Posterior vena cava (tissue), 2 donors: ENCODE results near the gene DAZAP2. TPM values are rescaled to one million over a fixed set of nuclear protein-coding genes. Genes with fewer than 3 reads are reported as not detected.
"Not testable (repeated sequence)": the region's sequence is repeated elsewhere in the genome, so short reads cannot be mapped to it uniquely, and the experiment has no call there.

ENCODE experiments used
- DNase-seq: peaks from one replicate; pipeline ENCODE4 v3.0.0-alpha.2; 2020; ENCODE audit warnings: low spot score
- intact Hi-C, 2 donors: fragments of 100-400 bp; cut with DNase I; formaldehyde crosslinking; loops; one replicate each; pipeline versions ENCODE4 v1.14.1 to v1.14.2; 2022 to 2023
- total RNA-seq, 2 donors: library from RNA; stranded (reverse); fragmentation: NEBNext Ultra II Directional; extraction: Animal tissue kit (Norgen Biotek cat#: 25700); gene quantifications; one replicate each; pipeline ENCODE4 v1.2.1, GENCODE V29; 2021
- donor health status: DM: yes; HTN: yes; CAD: no.
- donor health status: DM: yes; HTN: yes; CAD: no.

DAZAP2 gene
- total RNA-seq, 2 donors from 2014 or later = 156 to 169 TPM

GRCh38 chr12:51210690-51211395 lies 27.8 kb upstream of the DAZAP2 start:
- peak; percentile 10 for DNase-seq
- intact Hi-C loops = loop anchor here in 1 of 2 donors (5.0 to 10.0 kb wide), 2 partner anchors 126 to 1624 kb away; partner anchors contain the start of gene CSRNP2

GRCh38 chr12:51214895-51215294 lies 23.7 kb upstream of the DAZAP2 start:
- intact Hi-C loops = loop anchor here in 1 of 2 donors (5.0 to 10.0 kb wide), 2 partner anchors 130 to 1628 kb away; partner anchors contain the start of gene CSRNP2
- no peak for DNase-seq

DNA sequence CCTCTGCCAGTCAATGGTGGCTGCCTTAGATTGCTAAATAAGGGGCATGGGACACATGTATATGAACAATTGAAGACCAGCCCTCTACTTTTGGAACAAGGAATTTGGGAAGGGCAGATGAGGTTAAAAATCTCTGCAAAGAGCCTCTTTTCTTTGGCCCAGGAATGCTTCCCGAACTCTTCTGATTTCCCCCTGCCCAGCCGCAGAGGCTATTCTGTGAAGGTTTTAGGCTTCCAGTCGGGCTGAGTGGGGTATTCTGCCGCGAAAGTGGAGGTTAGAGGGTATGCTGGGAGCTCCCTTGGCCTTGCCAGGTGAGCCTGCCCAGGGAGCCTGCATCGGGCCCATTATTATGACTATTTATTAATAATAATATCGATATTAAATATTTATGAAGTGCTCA lies 22.0 kb upstream of the DAZAP2 start:
- intact Hi-C loops = loop anchor here in 1 of 2 donors (10.0 kb wide), 1 partner anchor 132 kb away; the partner anchor contains the start of gene CSRNP2
- peak; percentile 5 for DNase-seq

GRCh38 chr12:51217133-51217967 lies 21.3 kb upstream of the DAZAP2 start:
- DNase-seq = peak; percentile 87
- intact Hi-C loops = loop anchor here in 1 of 2 donors (10.0 kb wide), 1 partner anchor 133 kb away; the partner anchor contains the start of gene CSRNP2

DNA sequence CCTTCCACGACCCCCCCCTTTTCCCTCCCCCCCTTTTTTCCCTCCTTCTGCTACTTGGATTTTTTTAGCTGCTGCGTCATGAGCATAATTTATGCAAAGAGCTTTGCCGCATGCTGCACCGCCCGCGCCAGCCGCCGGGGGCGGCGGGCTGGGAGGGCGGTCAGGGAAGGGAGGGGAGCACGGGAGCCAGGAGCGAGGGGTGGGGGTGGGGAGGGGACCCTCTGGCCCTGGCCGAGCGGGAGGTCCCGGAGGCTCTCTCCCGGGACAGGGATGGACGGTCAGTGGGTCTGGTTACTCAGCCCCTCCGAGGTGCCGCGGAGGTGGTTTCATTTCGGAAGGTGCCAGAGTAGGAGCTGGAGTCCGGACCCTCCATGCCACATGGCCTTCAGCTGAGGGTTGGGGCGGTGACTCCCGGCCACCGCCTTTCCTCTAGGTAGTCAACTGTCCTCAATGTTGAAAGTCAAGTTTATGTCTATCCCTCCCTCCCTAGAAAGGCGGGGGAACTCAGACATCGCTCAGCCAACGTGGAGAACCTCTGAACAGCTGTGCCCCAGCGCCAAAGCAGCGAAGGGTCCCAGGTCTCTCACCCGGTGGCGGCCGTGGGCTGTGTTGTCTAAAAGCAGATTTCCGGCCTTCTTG lies 20.5 kb upstream of the DAZAP2 start, which contains the start of gene POU6F1:
TSS of gene POU6F1 (minus strand) at position 95 of the 639 bp plus-strand sequence. CDS start 11,226 bp downstream, outside the sequence.
- intact Hi-C loops = loop anchor here in 1 of 2 donors (10.0 kb wide), 1 partner anchor 133 kb away; the partner anchor contains the start of gene CSRNP2
- DNase-seq = peak; percentile 93

DNA sequence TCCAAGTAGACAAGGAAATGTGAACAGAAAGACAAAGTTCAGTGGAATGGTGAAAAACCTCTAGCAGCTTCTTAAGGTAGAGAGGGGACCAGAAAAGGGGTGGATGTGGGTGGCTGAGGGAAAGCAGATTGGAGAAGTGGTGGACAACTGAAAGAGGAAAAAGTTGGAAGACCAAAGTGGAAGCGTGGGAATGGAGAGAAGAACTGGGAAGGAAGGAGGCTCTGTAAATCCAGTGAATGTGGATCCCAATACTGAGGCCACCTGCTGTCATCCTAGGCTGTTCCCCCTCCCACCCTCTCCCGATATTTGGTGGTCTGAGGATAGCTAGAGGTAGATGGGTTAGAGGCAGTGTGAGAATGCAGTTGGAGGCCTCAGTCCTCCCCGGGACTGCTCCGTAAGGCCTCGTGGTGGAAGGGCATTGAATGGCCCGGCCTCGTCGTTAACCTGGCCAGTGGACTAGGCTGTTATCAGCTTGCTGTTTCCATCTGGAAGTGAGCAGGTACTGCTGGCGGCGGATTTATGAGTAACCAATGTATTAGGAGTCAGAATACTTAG lies 19.9 kb upstream of the DAZAP2 start:
- intact Hi-C loops = loop anchor here in 1 of 2 donors (10.0 kb wide), 1 partner anchor 134 kb away; the partner anchor contains the start of gene CSRNP2
- peak; percentile 72 for DNase-seq

DNA sequence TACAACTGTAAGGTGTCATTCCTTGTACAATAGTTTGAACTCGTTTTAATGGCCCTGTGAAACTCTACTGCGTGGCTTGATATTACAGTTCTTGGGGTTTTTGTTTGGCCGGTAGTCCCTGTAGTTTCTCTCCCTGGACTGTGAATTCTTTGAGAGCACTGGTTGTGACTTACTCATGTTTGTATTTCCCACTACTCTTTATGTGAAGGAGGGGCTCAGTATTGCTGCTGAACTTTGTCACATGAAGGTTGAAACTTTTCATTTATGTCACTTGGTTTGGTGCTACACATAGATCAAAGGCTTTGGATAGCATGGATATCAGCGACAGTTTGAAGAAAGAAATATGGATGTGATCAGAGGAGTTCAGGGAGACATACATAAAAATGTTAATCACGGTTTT lies 19.3 kb upstream of the DAZAP2 start:
- intact Hi-C loops = loop anchor here in 1 of 2 donors (10.0 kb wide), 1 partner anchor 135 kb away; the partner anchor contains the start of gene CSRNP2
- DNase-seq = no peak

- intact Hi-C loops = loop anchor here in 1 of 2 donors (10.0 kb wide), 1 partner anchor 135 kb away; the partner anchor contains the start of gene CSRNP2
- DNase-seq = not testable (repeated sequence)
Measured at GRCh38 chr12:51219857-51220256, 18.8 kb upstream of the DAZAP2 start.

GRCh38 chr12:51222461-51222860 lies 16.2 kb upstream of the DAZAP2 start:
- intact Hi-C loops = no loop called here
- no peak for DNase-seq

GRCh38 chr12:51224625-51225024 lies 14.0 kb upstream of the DAZAP2 start:
- intact Hi-C loops = no loop called here
- peak; percentile 14 for DNase-seq

GRCh38 chr12:51225234-51225633 lies 13.4 kb upstream of the DAZAP2 start:
- intact Hi-C loops = no loop called here
- DNase-seq = peak; percentile 25

- DNase-seq = no peak
- intact Hi-C loops = no loop called here
Measured at GRCh38 chr12:51225771-51226170, 12.9 kb upstream of the DAZAP2 start.

DNA sequence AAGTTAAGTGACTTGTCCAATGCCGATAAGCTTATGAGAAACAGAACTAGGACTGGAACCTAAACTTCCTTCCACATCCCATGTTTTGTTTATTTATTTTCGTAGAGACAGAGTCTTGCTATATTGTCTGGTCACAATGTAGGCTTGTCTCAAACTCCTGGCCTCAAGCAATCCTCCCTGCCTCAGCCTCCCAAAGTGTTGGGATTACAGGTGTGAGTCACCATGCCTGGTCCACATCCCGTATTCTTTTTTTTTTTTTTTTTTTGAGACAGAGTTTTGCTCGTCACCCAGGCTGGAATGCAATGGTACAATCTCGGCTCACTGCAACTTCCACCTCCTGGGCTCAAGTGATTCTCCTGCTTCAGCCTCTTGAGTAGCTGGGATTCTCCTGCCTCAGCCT lies 11.5 kb upstream of the DAZAP2 start:
- not testable (repeated sequence) for DNase-seq

DNA sequence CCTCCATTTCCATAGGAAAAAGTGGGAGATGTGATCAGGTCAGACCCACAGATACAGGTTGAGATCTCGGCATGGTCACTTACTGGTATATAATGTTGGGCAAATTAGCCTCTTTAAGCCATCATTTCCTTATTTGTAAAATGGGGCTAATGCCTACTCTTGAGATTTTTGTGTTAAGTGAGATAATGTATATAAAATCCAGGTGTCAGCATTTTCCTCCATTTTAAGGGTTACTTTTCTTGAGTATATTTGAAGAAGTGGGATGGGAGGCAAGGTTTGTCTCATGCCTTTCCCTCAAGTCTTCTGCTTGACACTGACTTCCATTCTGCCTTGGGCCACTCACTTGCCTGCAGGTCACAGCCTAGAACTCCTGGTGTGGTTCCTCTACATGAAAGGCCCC lies 10.7 kb upstream of the DAZAP2 start:
- no peak for DNase-seq
- intact Hi-C loops = no loop called here

More for the DNA sequence above, 11.5 kb upstream of the DAZAP2 start:
- intact Hi-C loops = not testable (repeated sequence)

DNA sequence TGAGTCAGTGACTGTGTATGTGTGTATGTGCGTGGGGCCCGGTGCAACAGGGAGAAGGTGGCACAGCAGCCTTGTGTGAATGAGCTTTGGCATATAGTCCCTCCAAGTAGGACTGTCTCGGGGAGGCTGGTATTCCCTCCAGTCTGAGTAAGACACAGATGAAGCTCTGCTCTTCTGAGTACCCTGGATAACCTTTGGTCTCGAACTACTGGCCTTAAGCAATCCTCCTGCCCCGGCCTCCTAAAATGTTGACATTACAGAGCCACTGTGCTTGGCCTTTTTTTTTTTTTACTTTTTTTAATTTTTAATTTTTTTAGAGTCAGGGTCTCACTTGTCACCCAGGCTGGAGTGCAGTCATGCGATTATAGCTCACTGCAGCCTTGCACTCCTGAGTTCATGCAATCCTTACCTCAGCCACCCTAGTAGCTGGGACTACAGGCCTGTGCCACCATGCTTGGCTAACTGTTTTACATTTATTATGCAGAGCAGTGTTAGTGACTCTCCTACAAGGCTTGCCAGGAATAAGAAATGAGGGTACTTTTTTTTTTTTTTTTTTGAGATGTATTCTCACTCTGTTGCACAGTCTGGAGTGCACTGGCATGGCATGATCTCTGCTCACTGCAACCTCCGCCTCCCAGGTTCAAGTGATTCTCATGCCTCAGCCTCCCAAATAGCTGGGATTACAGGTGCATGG lies 9.4 kb upstream of the DAZAP2 start:
- peak; percentile 19 for DNase-seq
- intact Hi-C loops = no loop called here

GRCh38 chr12:51232642-51233041 lies 6.0 kb upstream of the DAZAP2 start:
- DNase-seq = no peak
- intact Hi-C loops = no loop called here

DNA sequence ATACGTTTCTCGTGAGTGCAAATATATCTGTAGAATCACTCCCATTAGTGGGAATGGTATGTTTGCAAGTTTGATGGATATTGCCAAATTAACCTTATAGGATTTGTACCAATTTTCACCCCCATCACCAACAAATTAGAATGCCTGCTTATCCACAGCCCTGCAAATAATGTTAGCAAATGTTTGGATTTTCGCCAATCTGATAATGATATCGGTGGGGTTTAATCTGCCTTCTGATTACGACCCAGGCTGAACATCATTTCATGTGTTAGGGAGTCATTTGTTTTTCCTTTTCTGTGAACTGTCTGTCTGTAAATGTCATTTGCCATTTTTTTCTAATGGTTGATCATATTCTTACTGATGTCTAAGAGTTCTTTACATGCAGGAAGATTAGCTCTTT lies 4.1 kb upstream of the DAZAP2 start:
- no peak for DNase-seq
- intact Hi-C loops = no loop called here

DNA sequence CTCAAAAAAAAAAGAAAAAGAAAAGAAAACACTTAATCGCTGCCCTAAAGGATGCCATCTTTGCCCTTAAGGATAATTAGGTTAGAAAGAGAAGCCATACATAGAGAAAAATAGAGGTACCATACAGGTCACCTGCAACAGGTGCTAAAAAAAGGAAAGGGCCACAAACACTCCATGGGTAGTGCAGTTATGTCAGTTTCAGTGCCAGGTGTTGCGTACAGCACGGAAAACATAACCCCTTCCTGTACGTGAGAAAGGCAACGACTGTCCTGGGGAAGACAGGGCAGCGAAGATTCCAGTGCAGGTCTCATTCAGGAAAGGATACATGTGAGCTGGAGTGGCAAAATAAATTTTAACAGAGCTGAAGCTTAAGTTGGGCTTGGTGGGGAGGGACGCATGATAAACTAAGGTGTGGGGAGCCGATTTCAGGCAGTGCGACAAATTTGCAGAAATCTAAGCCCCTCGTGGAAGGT lies 553 bp upstream of the DAZAP2 start:
- intact Hi-C loops = no loop called here
- no peak for DNase-seq
